H1 (cell line): ENCODE data around the gene MRPL20.

ENCODE experiments used
- CTCF ChIP-seq, 3 experiments: IDR thresholded peaks; 1 replicate in 2 of 3; 2 replicates in 1 of 3; pipeline versions ENCODE4 v1.5.1 to v1.6.1; 2011; ENCODE audit warnings: low read length in 3 of 3, mild to moderate bottlenecking in 3 of 3, inconsistent platforms in 2 of 3, low read depth in 1 of 3, moderate library complexity in 1 of 3; ENCODE audit not compliant: insufficient read depth in 1 of 3; ENCODE audit errors: control extremely low read depth in 1 of 3
- POLR2A ChIP-seq, 2 experiments: IDR thresholded peaks; 1 replicate in 1 of 2; 2 replicates in 1 of 2; pipeline ENCODE4 v1.6.1; 2011; ENCODE audit warnings: low read depth in 2 of 2, low read length in 2 of 2, mild to moderate bottlenecking in 2 of 2; ENCODE audit errors: control extremely low read depth in 1 of 2
- TAF1 ChIP-seq: IDR thresholded peaks from 2 replicates; pipeline ENCODE4 v1.6.1; 2011; ENCODE audit warnings: mild to moderate bottlenecking, low read depth, low read length

- TF ChIP-seq POLR2A (IDR thresholded peaks at IDR 0.05; ENCODE audit: control extremely low read depth in 1 of 2, low read depth in 2 of 2, low read length in 2 of 2) (no peak), TAF1 (no peak), CTCF (IDR thresholded peaks at IDR 0.05; ENCODE audit: control extremely low read depth in 1 of 3, insufficient read depth in 1 of 3, low read depth in 1 of 3, low read length in 3 of 3) (no peak)
These were observed 52.5 kb downstream of the MRPL20 start for GRCh38 chr1:1354271-1355247.
